HG03025 (cell line): ENCODE data around the gene GPR183.

Experiments used
- ATAC-seq: cut with Tn5 transposase; IDR thresholded peaks from one replicate; pipeline ENCODE4 v1.9.1; 2021; ENCODE audit warnings: mild to moderate bottlenecking, moderate library complexity; ENCODE audit not compliant: unreplicated experiment, low FRiP score

Gene GPR183

DNA sequence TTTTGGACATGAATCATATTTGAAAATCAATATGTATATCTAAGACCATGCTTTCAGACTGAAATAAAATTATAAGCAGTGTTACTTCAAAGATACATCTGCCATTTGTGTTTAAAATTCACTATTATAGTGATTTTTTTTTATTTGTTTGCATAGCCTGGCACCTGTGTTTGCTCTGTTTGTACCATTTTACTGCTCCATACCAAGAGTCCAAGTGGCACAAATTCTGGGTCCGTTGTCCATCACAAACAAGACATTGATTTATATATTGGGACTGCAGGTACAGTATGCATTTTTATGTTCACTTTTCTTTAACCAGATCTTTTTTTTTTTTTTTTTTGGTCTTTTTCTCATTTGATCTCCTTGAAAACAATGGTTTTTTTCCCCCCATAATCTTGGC is 6.7 kb upstream of the GPR183 start:
- no peak for ATAC-seq

- no peak for ATAC-seq
These were observed 6.3 kb upstream of the GPR183 start for GRCh38 chr13:99313501-99313900.

DNA sequence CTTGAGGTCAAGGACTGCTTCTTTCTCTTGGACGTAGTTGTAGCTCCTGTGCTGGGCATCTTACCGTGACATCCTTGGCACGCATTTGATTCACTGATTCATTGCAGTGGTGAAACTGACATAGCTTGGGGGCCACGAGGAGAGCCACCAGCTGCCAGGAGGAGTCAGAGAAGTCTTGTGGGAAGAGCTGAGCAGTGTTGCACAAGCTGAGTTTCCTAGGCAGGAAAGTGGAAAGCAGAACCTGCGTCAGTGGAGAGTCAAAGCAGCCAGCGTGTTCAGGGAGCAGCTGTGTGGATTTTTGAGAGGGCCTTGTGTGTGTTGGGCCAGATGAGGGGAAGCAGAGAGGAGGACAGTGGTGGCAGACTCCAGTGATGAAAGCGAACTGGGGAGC is 5.3 kb upstream of the GPR183 start:
- no peak for ATAC-seq

DNA sequence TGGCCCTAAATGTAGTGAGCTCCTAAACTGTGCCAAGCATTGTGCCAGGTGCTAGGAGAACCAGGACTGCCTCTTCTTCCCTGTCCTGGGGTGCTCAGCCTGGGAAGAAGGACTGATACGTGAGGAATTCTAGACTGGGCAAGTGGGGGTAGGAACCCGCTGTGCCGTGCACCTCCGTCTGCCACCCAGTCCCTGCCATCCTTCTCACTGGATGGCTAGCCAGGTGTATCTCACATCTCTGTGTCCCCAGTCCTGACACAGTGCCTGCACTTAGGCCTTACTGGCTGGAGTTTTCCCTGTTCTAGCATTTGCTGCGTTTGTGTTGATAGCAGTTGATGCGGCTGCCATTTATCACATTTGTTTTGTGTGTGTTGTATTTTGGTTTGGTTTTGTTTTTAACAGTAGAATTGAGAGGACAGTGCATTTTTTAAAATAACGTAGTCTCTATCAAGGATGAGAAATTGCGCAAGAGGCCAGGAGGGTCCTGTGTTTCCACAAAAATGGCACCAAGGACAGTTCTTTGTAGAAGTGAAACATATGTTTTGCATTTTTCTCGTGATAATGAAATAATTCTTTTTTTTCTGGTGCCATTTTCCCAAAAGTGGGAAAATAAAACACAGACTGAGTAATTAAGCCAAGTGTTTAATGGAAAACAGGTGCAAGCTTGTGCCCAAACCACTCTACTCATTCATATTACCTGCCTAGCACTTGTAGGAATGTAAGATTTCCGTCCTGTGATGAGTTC is 4.7 kb upstream of the GPR183 start:
- no peak for ATAC-seq

- no peak for ATAC-seq
These were observed 3.9 kb upstream of the GPR183 start for GRCh38 chr13:99311137-99311536.

GRCh38 chr13:99310382-99311031 is 3.3 kb upstream of the GPR183 start:
- ATAC-seq, result no peak

DNA sequence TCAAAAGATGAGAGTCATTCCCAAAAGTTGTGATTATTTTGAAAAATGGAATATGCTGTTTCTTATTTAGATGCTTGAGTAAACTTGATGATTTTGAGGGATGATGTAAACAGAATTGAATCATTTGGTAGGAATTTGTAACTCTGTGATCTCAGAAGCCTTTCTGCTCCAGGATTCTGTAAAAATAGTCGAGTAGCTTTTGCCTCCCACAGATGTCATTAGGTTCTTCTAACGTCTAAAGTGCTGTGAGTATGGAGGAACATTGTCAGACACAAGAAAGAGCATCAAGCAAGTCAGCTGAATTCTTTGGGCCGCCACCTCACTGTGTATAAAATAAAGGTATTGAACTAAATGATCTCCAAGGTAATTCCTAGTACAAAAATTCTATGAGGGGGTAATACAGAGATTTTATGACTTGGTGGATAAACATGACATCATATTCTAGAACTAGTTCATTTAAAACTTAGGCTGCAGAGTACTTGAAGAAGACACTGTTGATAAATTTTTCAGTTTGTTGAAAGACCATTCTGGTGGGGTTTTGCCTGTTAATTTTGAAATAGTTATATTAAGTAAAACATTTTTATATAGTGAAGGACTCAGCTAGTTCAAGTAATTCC is 1.4 kb upstream of the GPR183 start:
- no peak for ATAC-seq

DNA sequence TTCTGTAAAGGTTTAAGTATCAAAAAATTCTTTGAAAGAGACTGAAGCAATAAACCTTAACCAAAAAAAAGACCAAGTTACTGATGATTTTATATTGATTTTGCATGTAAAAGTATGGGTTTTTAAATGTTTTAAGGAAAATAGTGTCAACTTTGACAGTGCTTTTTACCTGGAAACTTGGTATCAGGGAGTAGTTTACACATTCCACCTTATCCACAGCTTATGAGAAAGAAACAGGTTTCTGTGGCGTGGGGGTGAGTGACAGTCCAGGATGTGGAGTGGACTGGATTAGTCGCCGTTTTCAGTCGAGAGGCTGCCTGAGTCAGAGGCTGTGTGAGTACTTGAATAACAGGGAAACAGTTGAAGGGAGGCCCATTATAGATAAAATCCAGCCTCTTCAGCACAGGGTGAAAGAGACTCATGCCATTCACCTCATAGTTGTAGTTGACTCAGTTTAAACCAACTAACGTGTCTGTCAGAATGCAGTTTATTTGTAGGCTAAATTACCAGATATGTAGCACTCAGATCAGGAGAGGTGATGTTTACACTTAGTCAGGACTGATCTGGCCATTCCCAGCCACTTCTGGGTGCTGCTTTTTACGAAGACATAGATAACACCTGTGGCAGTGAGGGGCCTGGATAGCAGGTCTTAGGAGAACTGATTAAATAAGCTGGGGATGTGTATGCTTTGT is 595 bp upstream of the GPR183 start:
- ATAC-seq, result peak; percentile 44

DNA sequence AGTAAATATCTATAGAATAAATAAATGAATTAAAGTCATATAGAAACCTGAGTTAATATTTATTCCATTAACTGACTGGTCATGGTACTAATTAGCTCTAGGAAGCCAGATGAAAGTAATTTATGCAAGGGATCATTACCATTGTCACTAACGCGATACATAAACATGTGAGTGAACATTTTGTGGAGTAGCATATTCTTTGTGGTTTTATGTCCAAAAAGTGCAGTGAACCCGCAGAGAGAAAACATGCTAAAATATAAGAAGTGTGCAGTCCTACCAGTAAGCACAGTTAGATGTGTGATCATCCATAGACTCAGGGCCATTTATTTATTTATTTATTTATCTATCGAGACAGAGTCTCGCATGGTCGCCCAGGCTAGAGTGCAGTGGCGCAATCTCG is 1.6 kb downstream of the GPR183 start:
- no peak for ATAC-seq

DNA sequence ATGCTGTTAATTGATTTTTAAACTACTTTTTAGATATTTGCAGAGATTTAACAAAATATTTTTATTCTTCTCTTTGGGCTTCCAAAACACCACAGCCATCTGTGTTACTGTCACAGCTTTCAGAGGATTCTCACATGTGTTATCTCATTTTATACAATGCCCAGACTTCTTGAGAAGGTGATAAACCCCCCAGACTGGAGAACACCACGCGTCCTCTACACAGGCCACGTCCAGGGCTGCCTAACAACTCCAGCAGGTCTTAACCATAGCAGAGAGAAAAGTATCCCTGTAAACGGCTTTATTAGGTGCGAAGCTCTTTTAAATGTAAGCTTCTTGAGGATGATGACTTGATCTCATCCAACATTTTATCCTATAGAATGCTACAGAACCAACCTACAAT is 2.0 kb downstream of the GPR183 start:
- ATAC-seq, result no peak

- no peak for ATAC-seq
These were observed 2.7 kb downstream of the GPR183 start for GRCh38 chr13:99304541-99304940.

GRCh38 chr13:99303863-99304521 is 3.2 kb downstream of the GPR183 start:
- no peak for ATAC-seq

DNA sequence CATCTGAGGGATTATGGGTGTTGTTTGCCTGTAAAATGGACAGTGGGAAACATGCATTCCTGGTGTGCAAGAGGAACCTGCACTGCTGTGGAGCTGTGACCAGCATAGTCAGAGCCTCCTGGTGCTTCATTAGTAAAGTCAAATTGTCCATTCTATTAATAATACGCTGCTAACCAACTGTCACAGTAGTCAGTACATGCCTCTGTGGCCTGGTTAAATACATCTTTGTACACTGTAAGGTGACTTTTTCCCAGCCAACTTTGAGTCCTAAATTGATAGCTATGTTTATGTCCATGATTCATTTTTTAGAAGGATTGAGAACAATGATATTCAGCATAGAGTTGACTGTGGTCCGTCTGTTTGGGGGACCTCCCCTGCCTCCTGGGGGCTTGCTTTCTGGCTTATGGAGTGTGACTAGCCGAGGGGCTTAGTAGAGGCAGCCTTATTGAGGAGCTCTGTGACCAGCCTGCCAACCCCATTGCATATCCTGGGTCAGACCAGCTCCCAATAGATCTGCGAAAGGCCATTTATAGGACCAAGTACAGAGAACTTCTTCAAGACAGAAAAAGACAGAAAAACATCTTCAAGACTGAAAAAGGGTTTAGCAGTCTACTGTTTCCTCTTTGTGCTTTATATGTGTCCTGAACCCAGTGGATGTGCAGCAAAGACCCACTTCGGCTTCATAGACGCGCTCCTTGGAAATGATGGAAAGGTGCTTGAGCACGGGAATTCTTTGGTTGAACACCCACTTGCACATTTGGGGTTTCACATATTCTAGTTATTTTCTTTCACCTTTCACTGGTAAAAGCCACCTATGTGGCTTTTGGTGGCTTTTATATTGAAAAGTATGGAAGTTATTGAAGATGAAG is 4.3 kb downstream of the GPR183 start:
- ATAC-seq, result no peak

DNA sequence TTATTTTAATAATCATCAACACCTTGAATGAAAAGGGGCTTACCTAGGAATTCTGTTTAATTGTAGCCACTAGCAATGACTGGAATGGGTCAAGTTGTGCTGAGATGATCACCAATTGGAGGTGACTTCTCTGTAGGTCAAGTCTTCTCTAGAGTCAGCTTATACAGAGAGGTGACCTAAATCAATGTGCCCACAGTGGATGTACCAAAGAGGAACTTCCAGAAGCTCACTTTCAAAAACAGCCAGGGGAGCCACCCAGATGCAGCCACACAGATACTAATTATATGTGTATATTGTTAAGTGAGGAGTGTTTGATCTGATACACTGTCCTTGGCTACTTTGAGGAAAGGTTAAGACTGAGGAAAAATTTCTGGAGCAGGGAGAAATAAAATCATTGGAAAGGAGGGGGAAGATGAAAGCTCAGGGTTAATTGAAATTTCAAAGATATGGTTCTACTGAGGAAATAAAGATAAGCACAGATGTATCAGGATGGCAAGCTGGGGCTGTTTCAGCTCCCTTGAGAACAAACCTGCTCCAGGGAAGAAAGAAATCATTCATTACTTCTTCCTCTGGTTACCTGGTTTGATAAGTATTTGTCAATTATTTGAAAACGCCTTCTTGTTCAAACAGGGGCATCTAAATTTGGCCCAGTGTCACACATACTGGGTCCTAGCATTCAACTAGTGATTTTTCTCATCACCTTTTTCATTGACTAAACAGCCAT is 5.1 kb downstream of the GPR183 start:
- no peak for ATAC-seq

DNA sequence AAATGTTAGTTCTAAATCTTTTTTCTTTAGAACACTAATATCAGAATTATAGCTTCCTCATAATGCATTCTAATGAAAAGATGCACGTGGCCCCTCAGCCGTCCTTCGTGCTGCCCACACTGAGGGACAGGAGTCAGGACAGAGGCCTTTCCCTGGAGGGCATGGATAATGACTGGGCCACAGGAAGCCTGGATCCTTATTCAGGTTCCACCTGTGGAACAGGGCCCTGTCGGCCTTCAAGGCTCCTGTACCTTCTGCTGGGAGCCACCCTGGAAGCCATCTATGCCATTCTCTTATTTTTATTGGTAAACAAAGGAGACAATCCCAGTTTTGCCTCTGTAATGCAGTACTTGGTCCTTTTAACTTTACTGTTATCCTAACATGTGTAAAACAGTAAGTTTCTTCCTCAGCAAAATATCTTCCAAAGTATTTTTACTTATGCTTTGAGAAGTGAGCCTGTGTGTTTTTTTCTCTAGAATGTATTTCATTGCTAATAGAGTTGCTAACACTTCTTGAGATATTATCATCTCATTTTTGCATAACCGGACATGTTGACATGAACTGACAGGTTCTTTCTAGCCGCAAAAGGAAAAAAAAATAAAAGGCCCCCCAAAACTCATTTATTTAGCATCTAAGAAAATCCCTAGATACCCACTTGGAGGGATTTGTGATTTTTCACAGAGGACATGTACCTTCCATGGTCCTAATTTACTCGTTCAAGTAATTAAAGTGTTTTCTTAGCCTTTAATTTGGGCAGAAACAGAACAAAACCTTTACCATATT is 6.0 kb downstream of the GPR183 start:
- ATAC-seq, result no peak

GRCh38 chr13:99299920-99300341 is 7.3 kb downstream of the GPR183 start:
- ATAC-seq, result no peak

GRCh38 chr13:99299256-99299919 is 7.8 kb downstream of the GPR183 start:
- ATAC-seq, result no peak

DNA sequence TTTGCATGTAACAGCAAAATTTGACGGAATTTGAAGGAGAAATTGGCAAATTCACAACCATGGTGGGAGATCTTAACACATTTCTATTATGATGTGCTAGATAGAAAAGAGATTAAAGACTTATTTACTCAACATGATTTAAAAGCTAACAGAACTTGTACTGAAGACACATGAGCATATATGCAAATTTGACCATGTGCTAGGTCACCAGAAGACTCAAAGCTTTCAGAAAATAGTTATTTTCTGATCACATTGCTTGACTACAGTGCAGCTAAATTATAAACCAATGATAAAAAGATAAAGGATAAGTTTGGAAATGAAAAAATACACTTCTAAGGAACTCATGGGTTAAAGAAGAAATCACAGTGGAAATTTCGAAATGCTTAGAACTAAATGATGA is 9.1 kb downstream of the GPR183 start:
- ATAC-seq, result no peak
